ENCODE results near the gene GMDS.
A peak's percentile ranks its signal among the peaks of the same experiment; 100 is the strongest.

GMDS gene

GRCh38 chr6:1940381-1940780 is 305.0 kb downstream of the GMDS start:
- no peak for DNase-seq (ENCODE audit: low read depth in 2 of 2)

DNA sequence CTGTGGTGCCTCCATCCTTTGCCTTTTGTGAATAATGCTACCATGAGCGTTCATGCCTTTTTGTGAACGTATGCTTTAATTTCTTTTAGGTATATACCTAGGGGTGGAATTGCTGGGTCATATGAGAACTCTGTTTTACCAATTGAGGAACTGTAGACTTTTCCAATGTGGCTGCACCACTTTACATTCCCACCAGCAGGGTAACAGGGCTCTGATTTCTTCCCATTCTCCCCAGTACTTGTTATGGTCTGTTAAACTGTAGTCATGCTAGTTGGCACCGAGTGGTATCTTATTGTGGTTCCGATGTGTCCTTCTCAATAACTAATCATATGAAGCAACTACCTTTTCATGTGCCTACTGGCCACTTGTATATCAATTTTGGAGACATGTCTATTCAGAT is 312.1 kb downstream of the GMDS start:
- DNase-seq (ENCODE audit: low read depth in 2 of 2) = no peak

DNA sequence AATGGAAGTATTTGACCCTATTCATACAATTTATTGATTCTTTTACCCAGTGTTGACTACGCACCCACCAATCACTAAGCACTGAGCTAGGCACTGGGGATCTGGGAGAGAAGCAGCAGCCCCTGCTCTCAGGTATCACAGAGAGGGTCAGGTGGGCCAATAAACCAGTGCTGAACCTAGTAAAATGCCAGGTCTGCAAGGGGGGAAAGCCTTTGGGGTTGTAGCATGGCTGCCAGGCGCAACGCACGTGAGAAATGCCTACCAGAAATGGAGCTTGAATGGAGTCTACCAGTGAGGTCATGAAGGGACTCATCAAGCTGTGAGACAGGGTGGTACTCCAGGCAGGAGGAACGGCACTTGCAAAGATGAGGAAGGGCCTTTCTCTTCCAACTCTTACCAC is 313.6 kb downstream of the GMDS start:
- DNase-seq (ENCODE audit: low read depth in 2 of 2) = no peak

DNA sequence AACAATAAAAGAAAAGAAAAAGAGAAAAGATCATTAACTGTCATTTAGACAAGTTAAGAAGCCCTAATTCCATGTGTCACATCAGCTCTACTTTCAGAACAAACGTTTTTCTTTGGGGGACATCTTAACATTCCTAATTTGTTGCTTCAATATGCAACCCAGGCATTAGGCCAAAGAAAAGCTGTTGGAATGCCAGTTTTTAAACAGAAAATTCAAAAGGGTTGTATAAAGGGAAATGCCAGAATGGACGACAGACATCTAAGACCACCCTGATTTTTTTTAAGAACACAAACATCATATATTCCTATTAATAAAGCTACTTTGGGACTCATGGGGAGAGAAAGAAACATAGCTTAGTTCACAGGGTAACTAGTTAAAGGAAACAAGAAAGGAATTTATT is 315.0 kb downstream of the GMDS start:
- DNase-seq (ENCODE audit: low read depth in 2 of 2) = no peak

GRCh38 chr6:1929931-1930330 is 315.5 kb downstream of the GMDS start:
- DNase-seq (ENCODE audit: low read depth in 2 of 2) = no peak

DNA sequence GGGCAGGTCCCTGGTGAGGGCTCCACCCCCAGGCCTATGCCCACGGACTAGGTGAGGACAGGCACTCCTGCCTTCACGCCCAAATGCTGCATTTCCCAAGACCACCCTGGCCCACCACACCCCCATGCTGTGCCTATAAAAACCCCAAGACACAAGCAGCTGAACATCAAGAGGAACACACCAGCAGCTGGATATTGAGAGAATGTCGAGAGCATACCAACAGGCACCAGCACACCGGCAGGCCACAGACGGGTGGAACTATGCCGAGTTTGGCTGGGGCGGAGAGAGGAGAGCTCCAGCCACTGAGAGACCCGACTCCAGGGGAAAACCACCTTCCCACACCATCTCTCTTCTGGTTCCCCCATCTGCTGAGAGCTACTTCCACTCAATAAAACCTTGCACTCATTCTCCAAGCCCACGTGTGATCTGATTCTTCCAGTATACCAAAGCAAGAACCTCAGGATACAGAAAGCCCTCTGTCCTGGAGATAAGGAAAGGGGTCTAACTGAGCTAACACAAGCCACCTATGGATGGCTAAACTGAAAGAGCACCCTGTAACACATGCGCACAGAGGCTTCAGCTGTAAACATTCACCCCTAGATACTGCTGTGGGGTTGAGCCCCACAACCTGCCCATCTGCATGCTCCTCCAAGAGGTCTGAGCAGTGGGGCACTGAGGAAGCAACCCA is 319.5 kb downstream of the GMDS start:
- no peak for DNase-seq (ENCODE audit: low read depth in 2 of 2)

- DNase-seq (ENCODE audit: low read depth in 2 of 2) = no peak
These were observed 322.0 kb downstream of the GMDS start for GRCh38 chr6:1923449-1923848.

DNA sequence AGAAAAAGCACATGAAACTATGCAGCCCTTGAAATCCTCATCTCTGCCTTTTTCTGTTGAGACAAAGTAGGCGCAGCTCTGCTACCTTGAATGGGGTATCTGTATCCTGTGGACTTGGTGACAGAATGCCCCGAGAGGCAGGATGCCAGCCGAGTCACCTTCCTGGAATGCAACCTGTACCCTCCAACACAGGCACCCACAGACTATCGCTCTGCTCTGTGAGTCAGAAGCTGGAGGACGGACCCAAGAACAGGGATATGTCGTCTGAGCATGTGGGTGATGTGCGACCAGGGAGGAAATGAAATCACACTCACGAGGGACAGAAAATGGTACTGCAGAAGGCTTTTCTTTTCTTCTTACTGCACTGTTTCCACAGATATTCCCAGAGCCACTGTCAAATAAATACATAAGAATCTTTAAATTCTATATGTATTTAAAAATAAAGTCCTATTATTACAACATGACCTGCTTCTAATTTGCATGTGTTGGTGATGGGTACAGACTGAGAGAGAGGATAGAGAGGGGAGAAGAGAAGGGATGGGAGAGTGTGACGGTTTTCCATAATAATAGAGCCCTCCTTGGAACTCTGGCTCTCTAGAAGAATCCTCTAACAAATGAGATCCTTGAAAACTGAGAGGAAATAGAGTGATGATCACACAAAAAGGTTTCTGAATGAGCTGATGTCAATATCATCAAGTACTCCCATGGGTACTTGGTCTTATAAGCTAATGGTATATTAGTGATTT is 327.6 kb downstream of the GMDS start:
- peak; percentile 27 to 42 for DNase-seq (ENCODE audit: low read depth in 2 of 2)

DNA sequence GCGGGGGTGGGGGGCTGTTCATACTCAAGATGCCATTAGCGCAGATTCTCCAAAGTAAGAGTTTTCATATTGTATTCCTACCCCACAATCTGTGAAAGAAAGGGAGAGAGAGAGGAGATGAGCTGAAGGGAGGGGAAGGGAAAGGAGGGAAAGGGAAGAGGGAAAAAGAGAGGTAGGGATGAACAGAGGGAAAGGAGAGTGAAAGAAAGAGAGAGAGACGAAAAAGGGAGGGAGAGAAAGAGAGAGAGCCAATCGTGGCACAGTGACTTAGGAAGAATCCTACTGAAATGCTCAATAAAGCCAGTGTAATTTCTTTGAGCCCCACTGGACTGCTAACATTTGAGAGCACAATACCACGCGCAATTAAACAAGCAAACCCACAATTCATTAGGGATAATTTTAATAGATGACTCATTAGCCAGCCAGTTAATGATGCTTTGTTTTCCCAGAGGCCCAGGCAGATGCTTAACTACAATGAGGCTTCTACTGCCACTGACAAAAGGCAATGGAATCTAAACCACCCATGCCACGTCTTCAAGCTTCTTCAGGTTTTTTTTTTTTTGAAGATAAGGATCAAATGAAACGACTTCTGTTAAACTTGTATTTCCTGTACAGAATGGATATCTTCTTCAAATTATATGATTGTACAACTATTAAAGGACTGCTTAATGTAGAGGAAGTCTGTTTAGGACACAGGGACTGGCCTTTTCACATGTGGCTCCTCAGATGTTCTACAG is 328.9 kb downstream of the GMDS start:
- DNase-seq (ENCODE audit: low read depth in 2 of 2) = no peak

GRCh38 chr6:1915226-1915625 is 330.2 kb downstream of the GMDS start:
- no peak for DNase-seq (ENCODE audit: low read depth in 2 of 2)

GRCh38 chr6:1913577-1913976 is 331.8 kb downstream of the GMDS start:
- no peak for DNase-seq (ENCODE audit: low read depth in 2 of 2)

DNA sequence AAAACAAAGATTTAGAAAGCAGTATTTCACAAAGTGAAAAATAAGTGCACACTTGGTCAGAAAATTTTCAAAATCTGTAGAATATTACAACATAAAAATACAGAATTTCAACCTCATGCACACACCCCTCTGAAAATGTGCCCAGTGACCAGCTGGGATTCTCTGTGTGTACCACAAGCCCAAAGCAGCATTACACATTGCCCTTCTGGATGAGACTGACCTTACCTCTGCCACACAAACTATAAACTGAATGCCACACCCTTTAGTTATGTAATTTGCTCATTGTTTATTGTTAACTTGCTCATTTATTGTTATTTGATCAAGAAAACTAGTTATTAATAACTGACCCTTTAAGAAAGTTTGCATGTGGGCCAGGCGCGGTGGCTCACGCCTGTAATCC is 332.7 kb downstream of the GMDS start:
- DNase-seq (ENCODE audit: low read depth in 2 of 2) = no peak

DNA sequence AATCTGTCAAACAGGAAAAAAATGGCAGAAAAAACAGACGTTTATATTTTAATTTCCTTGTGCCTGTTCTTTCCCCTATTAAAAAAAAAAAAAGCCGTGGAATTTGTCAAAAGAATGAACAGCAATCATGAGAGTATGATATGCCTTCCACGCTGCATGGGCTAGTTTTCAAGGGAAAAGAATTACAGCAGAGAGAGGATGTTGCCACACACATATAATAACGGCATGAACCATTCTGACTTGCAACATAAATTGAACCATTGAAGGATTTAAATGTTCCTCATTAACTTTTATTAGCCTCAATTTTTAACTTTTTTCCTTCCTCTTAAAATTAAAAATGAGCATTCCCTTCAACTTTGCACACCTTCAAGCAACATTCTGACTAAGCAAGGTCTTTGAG is 333.9 kb downstream of the GMDS start:
- no peak for DNase-seq (ENCODE audit: low read depth in 2 of 2)

DNA sequence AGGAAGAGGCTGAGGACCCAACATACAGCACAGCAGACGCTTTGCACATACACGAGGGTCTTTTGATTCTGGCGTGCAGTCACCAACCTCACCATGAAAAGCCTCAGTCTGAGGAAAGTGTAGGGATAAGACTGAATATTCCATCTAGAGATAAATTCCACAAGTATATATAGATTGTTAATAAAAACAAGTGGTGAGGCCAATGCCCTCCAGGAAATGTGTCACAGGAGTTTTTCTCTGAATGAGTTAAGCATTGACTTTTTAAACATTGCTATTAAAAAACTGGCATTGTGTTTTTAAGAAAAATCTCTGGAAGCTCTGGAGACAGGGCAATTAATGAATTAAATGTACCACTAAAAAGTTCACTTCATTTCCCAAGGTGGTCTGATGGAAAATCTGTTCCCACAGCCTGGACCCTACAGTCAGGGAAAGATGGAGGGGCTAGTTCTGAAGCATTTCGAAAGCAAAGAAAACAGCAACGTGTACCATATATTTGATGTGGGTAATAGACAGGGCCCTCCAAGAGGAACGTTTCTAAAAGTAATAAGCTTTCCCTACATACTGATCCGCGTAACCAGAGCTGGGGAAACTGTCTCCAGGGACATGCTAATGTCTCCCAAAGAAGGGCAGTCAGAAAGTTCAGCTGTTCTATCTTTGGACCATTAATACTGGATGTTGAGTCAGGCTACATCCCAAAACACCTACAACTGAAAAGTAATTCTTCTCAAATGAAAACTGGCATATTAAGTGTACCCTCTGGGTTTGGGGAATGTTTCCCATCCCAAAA is 334.6 kb downstream of the GMDS start:
- DNase-seq (ENCODE audit: low read depth in 2 of 2) = no peak

DNA sequence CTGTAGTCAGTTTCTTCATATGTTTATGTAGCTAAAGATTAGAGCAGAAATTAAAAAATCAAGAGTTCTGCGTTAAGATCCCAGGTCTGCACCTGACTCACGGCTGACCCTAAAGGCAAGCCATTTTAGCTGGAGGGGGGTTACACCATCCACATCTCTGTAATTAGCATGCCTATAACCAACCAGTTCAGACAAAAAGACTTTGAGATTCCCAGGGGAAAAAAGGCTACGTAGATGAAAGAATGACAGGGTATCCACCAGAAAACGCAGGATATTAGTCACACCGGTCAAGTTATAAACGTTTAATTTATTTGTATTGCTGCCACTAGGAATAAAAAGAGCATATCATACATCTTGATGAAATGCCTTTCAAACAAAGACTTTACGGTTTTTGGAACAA is 336.6 kb downstream of the GMDS start:
- DNase-seq (ENCODE audit: low read depth in 2 of 2) = no peak

- DNase-seq (ENCODE audit: low read depth in 2 of 2) = no peak
These were observed 338.8 kb downstream of the GMDS start for GRCh38 chr6:1906609-1907008.

- no peak for DNase-seq (ENCODE audit: low read depth in 2 of 2)
These were observed 339.4 kb downstream of the GMDS start for GRCh38 chr6:1906014-1906413.

GRCh38 chr6:1904898-1905297 is 340.5 kb downstream of the GMDS start:
- no peak for DNase-seq (ENCODE audit: low read depth in 2 of 2)

- DNase-seq (ENCODE audit: low read depth in 2 of 2) = no peak
These were observed 341.0 kb downstream of the GMDS start for GRCh38 chr6:1904466-1904799.

GRCh38 chr6:1903780-1904465 is 341.5 kb downstream of the GMDS start:
- no peak for DNase-seq (ENCODE audit: low read depth in 2 of 2)

GRCh38 chr6:1901556-1901955 is 343.8 kb downstream of the GMDS start:
- DNase-seq (ENCODE audit: low read depth in 2 of 2) = no peak

GRCh38 chr6:1896897-1897296 is 348.5 kb downstream of the GMDS start:
- no peak for DNase-seq (ENCODE audit: low read depth in 2 of 2)
